A673 (cell line): ENCODE data around the gene NAV1. TPM values are rescaled to one million over a fixed set of nuclear protein-coding genes. Genes with fewer than 3 reads are reported as not detected.

Experiments used
- BruUV-seq: library from RNA; stranded (reverse); fragments of 400-500 nt; replicated peaks from 2 replicates; lab custom pipeline; 2021; lab: Mats Ljungman, UMichigan
- CTCF ChIA-PET: fragments of 300-600 bp; sonication (Branson Sonifier 250); formaldehyde crosslinking; loops from one replicate; lab custom pipeline; 2022; ENCODE audit warnings: antibody characterized with exemption; lab: Charles Lee
- POLR2A ChIA-PET: fragments of 300-600 bp; sonication (Branson Sonifier 250); formaldehyde crosslinking; loops from one replicate; lab custom pipeline; 2022; ENCODE audit warnings: antibody characterized with exemption; ENCODE audit not compliant: low non-redundant PET; lab: Charles Lee
- DNase-seq: peaks from one replicate; pipeline ENCODE4 v3.0.0-alpha.2; 2015; ENCODE audit warnings: low spot score
- H3K27ac ChIP-seq: fragments of 200-600 bp; sonication (generic); 2 replicates; pipeline ENCODE4 v1.5.1; 2016; ENCODE audit warnings: mixed run types, low read depth, mild to moderate bottlenecking, mixed read lengths, antibody characterized with exemption, low read length; ENCODE audit not compliant: poor library complexity, severe bottlenecking
- H3K27me3 ChIP-seq: fragments of 200-600 bp; sonication (generic); replicated peaks from 2 replicates; pipeline ENCODE4 v1.6.1; 2017; ENCODE audit warnings: mixed run types, low read depth, mild to moderate bottlenecking, mixed read lengths, antibody characterized with exemption, low read length; ENCODE audit not compliant: insufficient read depth, poor library complexity
- H3K36me3 ChIP-seq: fragments of 200-600 bp; sonication (generic); 2 replicates; pipeline ENCODE4 v1.6.1; 2016; ENCODE audit warnings: mixed run types, mild to moderate bottlenecking, mixed read lengths, antibody characterized with exemption, low read length; ENCODE audit not compliant: insufficient read depth, poor library complexity, severe bottlenecking
- H3K4me1 ChIP-seq: fragments of 200-600 bp; sonication (generic); 2 replicates; pipeline ENCODE4 v1.6.1; 2017; ENCODE audit warnings: mixed run types, mild to moderate bottlenecking, mixed read lengths, antibody characterized with exemption, low read length; ENCODE audit not compliant: insufficient read depth, poor library complexity, severe bottlenecking
- H3K4me3 ChIP-seq: fragments of 200-600 bp; sonication (generic); 2 replicates; pipeline ENCODE4 v1.5.1; 2016; ENCODE audit warnings: low read depth, mixed run types, mild to moderate bottlenecking, mixed read lengths, low read length; ENCODE audit not compliant: poor library complexity, severe bottlenecking
- H3K9me3 ChIP-seq: fragments of 200-600 bp; sonication (generic); 2 replicates; pipeline ENCODE4 v1.6.1; 2016; ENCODE audit warnings: mixed run types, low read depth, mild to moderate bottlenecking, mixed read lengths, antibody characterized with exemption, low read length; ENCODE audit not compliant: poor library complexity, severe bottlenecking
- CTCF ChIP-seq: fragments of 300-800, 200-600 bp; sonication (generic); conservative IDR thresholded peaks from 2 replicates; pipeline ENCODE4 v1.5.1; 2017; ENCODE audit warnings: low read depth, mild to moderate bottlenecking, antibody characterized with exemption, low read length, moderate library complexity, mixed read lengths
- EZH2 ChIP-seq: fragments of 200-600 bp; sonication (generic); IDR thresholded peaks from 2 replicates; pipeline ENCODE4 v1.6.1; 2017; ENCODE audit warnings: borderline replicate concordance, low read depth, mild to moderate bottlenecking, mixed read lengths, antibody characterized with exemption, low read length; ENCODE audit not compliant: poor library complexity, severe bottlenecking
- intact Hi-C: fragments of 100-400 bp; cut with micrococcal nuclease; formaldehyde crosslinking; loops from one replicate; pipeline ENCODE4 v1.10.0; 2022; ENCODE audit not compliant: unreplicated experiment
- total RNA-seq: library from RNA; stranded (reverse); gene quantifications from 2 replicates; pipeline ENCODE4 v1.2.3, GENCODE V29; 2021

Gene NAV1
- total RNA-seq, 1 experiment from 2014 or later, result 48.2 TPM

DNA sequence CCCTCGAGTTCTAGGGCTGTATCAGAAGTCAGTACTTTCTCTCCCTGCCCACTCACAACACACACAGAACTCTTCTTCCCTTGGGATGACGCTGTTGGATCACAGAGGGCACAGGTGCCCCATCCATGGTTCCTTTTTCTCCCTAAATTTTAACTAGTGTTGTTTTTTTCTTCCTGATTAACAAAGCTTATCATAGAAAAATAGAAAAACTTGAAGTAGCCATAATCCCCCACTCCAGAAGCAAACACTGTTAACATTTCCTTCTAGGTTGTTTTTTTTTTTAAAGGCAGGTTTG, 27.5 kb downstream of the NAV1 start:
- no peaks in the 10 kb centered on the region for H3K9me3 ChIP-seq
- intact Hi-C loops, result no loop called here
- ChIA-PET CTCF (interaction anchor here (0.6 kb wide), 1 partner anchor 165 kb away, joined by 3 read pairs; no protein-coding TSS in a partner anchor), POLR2A (interaction anchor here (0.6 to 0.7 kb wide), 2 partner anchors 32 to 82 kb away, joined by 5 to 9 read pairs; no protein-coding TSS in a partner anchor)
- no peak overlapping the region for H3K27ac ChIP-seq
- BruUV-seq, result no TSS peak
- no peak for DNase-seq
- H3K4me1 ChIP-seq, result peaks cover 10% of the 10 kb centered on the region
- TF ChIP-seq EZH2 (no peak), CTCF (no peak)
- no peak overlapping the region for H3K4me3 ChIP-seq
- no peaks in the 10 kb centered on the region for H3K36me3 ChIP-seq
- H3K27me3 ChIP-seq, result no peaks in the 10 kb centered on the region

DNA sequence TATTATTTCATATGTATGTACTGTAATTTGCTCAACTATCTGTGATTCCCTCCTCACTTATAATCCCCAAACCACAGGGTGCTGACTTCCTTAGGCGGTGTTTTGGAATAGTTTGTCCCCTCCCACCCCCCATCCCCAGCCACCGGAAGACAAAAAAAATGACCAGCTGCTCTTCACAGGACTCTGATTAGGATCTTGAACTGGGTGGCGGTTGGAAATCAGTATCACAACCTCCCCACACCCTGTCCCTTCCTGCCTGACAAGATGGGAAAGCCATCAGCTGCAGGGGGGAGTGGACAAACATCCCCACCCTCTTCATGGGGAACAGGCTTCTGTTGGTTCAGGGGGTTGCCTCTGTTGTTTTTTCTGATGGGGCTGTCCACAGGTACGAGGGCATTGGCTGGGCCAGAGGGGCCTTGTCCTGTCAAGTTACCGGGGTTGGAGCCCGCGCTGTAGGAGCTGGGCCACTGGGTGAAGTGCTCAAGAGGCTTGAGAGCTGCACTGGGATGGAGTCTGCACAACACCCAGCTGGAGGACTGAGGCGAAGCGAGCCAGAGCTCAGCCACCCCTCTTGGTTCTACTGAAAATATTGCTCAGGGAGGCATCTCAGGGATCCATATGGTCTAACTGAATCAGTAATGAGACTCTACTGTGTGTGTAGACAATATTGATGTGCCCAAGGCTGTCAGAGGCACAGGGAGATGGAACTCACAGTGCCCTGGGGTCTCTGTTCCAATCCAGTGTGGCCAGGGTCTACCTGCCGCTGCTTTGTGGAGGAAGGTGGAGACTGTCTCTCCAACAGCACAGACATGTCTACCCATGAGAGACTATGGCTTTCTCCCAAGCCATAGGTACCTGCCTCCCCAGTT, 28.2 kb downstream of the NAV1 start:
- H3K4me3 ChIP-seq, result no peak overlapping the region
- no peaks in the 10 kb centered on the region for H3K36me3 ChIP-seq
- intact Hi-C loops, result no loop called here
- DNase-seq, result no peak
- no TSS peak for BruUV-seq
- ChIA-PET POLR2A (interaction anchor here (0.6 kb wide), 1 partner anchor 32 kb away, joined by 5 read pairs; no protein-coding TSS in a partner anchor), CTCF (no interaction called here)
- H3K9me3 ChIP-seq, result no peaks in the 10 kb centered on the region
- H3K4me1 ChIP-seq, result peaks cover 7% of the 10 kb centered on the region
- no peak overlapping the region for H3K27ac ChIP-seq
- no peak for TF ChIP-seq CTCF
- no peak for TF ChIP-seq EZH2
- no peaks in the 10 kb centered on the region for H3K27me3 ChIP-seq

DNA sequence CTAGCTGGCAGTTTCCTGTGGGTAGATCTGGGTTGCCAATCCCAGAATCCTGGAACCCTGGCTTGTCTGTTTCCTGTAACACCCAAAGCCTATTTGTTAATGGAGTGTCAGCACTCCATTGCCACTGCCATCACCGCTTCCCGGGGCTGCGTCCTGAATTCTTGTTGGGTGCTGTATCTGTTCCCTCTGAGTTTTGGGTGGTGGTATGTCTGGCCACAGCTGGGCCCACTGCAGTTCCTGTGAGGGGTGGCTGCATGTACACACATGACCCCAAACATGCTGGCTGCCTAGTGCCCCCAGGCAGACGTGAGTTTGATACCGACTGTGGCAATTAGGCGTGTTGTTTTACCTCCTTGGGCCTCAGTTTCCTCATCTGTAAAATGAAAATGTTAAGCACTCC, 29.3 kb downstream of the NAV1 start:
- Histone ChIP-seq H3K4me1 (peaks cover 7% of the 10 kb centered on the region), H3K27me3 (no peaks in the 10 kb centered on the region), H3K27ac (no peak overlapping the region), H3K4me3 (no peak overlapping the region), H3K9me3 (no peaks in the 10 kb centered on the region), H3K36me3 (no peaks in the 10 kb centered on the region)
- ChIA-PET POLR2A (no interaction called here), CTCF (no interaction called here)
- no TSS peak for BruUV-seq
- intact Hi-C loops, result no loop called here
- no peak for DNase-seq
- no peak for TF ChIP-seq EZH2
- no peak for TF ChIP-seq CTCF
